HG03108 (cell line): ENCODE measurements around the gene HIF1AN.

ENCODE experiments used
- ATAC-seq: cut with Tn5 transposase; IDR thresholded peaks from one replicate; pipeline ENCODE4 v1.9.1; 2021; ENCODE audit warnings: moderate library complexity; ENCODE audit not compliant: unreplicated experiment

The HIF1AN gene

GRCh38 chr10:100535715-100536353 is at the start of gene HIF1AN:
TSS of gene HIF1AN (plus strand) at chr10:100535943. CDS start at chr10:100535959, 16 bp downstream.
- peak; percentile 99 for ATAC-seq

- ATAC-seq, result no peak
Observed at GRCh38 chr10:100487529-100487928, 48.2 kb upstream of the HIF1AN start.

- no peak for ATAC-seq
Observed at GRCh38 chr10:100489396-100489795, 46.3 kb upstream of the HIF1AN start.

GRCh38 chr10:100490531-100490930 is 45.2 kb upstream of the HIF1AN start:
- ATAC-seq, result no peak

GRCh38 chr10:100496567-100496966 is 39.2 kb upstream of the HIF1AN start:
- no peak for ATAC-seq

- ATAC-seq, result no peak
Observed at GRCh38 chr10:100498059-100498458, 37.7 kb upstream of the HIF1AN start.

GRCh38 chr10:100501423-100501822 is 34.3 kb upstream of the HIF1AN start:
- ATAC-seq, result no peak

GRCh38 chr10:100502926-100503494 is 32.7 kb upstream of the HIF1AN start:
- ATAC-seq, result no peak

GRCh38 chr10:100504096-100504495 is 31.6 kb upstream of the HIF1AN start:
- no peak for ATAC-seq

GRCh38 chr10:100505164-100505563 is 30.6 kb upstream of the HIF1AN start:
- no peak for ATAC-seq

- ATAC-seq, result no peak
Observed at GRCh38 chr10:100506596-100507356, 29.0 kb upstream of the HIF1AN start.

- ATAC-seq, result no peak
Observed at GRCh38 chr10:100507357-100507732, 28.4 kb upstream of the HIF1AN start.

GRCh38 chr10:100508266-100508665 is 27.5 kb upstream of the HIF1AN start:
- no peak for ATAC-seq

GRCh38 chr10:100508691-100509150 is 27.0 kb upstream of the HIF1AN start:
- no peak for ATAC-seq

- no peak for ATAC-seq
Observed at GRCh38 chr10:100509241-100509840, 26.4 kb upstream of the HIF1AN start.

- no peak for ATAC-seq
Observed at GRCh38 chr10:100510533-100511308, 25.0 kb upstream of the HIF1AN start.

- ATAC-seq, result no peak
Observed at GRCh38 chr10:100515612-100516011, 20.1 kb upstream of the HIF1AN start.

- no peak for ATAC-seq
Observed at GRCh38 chr10:100516847-100517246, 18.9 kb upstream of the HIF1AN start.

GRCh38 chr10:100518761-100519241 is 16.9 kb upstream of the HIF1AN start:
- no peak for ATAC-seq

GRCh38 chr10:100519311-100520051 is 16.3 kb upstream of the HIF1AN start, which contains the start of gene SEC31B:
TSS of gene SEC31B (minus strand) at chr10:100519861. CDS start at chr10:100516952, 2,909 bp downstream.
- no peak for ATAC-seq
